ENCODE data around the gene CAPN7.
"Not testable (repeated sequence)": the region's sequence is repeated elsewhere in the genome, so short reads cannot be mapped to it uniquely, and the experiment has no call there.

The CAPN7 gene

DNA sequence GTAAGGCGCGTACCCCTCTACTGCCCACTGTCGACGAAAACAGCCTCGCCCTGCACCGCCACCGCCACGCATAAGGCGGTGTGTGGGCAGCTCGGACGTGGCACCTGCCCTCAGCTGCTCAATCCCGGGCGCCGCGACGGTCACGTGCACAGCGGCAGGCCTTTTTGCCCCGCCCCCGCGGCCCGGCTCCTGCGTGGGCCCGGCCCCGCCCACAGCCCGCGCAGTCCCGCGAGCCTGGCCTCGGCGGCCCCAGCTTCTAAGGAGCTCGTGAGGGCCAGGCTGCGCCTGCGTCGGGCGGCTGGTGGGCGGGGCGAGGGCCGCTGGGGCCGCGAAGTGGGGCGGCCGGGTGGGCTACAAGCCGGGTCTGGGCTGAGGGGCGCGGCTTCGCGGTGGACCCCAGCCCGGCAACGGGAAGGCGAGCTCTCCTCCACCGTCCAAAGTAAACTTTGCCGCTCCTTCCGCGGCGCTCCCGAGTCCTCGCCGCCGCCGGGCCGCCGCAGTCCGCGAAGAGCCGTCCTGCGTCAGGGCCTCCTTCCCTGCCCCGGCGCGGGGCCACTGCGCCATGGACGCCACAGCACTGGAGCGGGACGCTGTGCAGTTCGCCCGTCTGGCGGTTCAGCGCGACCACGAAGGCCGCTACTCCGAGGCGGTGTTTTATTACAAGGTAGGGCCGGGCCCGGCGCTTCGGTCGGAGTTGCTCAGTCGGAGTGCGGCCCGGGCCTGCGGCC is at the start of gene CAPN7:
Gene CAPN7 (plus strand): TSS at position 313 of the 728 bp plus-strand sequence. CDS start 250 bp downstream, at position 563.
- DNase-seq (ENCODE audit: low spot score): peak; percentile 91

DNA sequence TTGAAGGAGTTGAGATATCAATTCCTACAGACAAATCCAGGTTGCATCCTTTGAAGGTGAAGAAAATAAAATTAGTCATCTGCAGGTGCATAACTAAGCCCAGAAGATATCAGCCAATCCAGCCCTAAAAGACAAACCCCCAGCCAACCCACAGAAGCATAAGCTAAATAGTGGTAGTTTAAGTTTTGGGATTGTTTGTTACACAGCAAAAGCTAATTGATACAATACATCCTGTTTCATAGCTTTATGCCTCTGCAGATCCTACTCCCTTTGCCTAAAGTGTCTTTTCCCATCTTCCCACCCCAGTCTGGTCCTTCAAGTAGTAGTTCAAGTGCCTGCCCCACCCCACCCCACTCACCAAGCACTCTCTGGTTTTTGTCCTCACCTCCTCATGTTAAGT is 48.6 kb upstream of the CAPN7 start:
- DNase-seq (ENCODE audit: low spot score): no peak

DNA sequence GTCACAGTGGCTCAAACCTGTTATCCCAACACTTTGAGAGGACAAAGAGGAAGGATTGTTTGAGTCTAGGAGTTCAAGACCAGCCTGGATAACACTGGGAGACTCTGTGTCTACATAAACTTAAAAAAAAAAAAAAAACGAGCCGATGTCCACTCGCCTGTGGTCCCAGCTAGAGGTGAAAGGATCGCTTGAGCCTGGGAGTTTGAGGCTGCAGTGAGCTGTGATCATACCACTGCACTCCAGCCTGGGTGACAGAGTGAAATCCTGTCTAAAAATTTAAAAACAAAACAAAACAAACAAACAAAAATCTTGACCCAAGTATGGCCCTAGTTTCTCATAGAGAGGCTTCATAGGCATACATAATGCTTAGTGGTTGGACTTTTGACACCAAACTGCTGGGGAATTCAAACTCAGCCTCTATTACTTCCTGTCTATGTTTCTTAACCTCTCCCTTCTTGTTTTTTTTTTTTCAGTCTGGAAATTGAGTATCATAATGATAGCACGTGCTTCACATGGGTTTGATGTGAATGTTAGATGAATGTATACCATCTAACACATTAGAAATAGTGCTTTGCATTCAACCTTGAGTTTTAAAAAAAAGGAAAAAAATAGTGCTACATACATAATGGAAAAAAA is 46.4 kb upstream of the CAPN7 start:
- DNase-seq (ENCODE audit: low spot score): no peak

DNA sequence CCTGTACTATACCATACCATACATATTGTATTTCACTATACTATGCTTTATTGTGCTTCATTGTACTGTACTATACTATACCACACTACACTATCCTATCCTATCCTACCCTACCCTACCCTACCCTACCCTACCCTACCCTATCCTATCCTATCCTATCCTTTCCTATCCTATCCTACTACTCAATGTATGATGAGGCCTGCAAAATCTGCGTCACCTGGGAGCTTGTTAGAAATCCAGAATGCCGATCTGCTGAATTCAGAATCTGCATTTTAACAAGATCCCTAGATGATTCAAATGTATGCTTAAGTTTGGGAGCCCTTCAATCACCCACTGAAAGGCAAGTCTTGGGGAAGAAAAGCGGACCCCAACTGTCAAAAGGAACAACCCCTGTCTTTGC is 45.4 kb upstream of the CAPN7 start:
- no peak for DNase-seq (ENCODE audit: low spot score)

DNA sequence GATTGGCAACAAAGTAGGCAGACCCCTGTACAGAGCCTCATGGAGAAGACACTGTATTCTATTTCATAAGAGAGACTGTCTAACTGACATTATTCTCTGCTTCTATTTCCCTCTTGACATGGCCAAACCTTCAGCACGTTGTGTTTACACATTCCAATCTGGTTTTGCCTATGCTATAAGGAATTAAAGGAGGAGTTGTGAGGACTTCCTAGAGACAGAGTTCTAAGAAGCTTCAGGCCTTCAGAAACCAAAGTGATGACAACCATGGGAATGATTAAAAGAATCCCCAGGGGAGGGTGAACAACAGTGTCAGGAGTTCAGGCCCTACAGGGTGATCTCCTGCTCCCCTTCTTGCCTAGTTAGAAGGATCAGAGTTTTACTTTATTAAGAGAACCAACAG is 44.9 kb upstream of the CAPN7 start:
- DNase-seq (ENCODE audit: low spot score): no peak

DNA sequence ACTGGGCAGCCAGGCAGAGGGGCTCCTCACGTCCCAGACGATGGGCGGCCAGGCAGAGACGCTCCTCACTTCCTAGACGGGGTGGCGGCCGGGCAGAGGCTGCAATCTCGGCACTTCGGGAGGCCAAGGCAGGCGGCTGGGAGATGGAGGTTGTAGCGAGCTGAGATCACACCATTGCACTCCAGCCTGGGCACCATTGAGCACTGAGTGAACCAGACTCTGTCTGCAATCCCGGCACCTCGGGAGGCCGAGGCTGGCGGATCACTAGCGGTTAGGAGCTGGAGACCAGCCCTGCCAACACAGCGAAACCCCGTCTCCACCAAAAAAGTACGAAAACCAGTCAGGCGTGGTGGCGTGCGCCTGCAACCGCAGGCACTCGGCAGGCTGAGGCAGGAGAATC is 42.4 kb upstream of the CAPN7 start:
- DNase-seq (ENCODE audit: low spot score): not testable (repeated sequence)

DNA sequence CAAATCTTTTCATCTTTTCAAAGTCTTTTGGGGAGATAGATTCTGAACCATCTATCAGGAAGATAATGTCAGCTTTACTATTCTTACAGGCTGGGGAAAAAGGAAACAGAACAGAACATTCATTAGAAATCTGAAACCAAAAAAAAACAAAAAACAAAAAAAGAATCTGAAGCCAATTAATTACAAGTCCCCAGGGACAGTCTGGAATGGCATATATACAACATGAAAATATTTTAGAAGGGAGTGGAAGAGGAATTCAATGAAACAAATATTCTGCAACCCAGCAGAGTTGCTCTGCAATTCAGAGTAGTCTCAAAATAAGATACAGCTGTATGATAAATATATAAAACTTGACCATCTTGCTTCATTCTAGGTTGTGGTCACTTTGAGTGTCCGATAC is 41.7 kb upstream of the CAPN7 start:
- DNase-seq (ENCODE audit: low spot score): no peak

DNA sequence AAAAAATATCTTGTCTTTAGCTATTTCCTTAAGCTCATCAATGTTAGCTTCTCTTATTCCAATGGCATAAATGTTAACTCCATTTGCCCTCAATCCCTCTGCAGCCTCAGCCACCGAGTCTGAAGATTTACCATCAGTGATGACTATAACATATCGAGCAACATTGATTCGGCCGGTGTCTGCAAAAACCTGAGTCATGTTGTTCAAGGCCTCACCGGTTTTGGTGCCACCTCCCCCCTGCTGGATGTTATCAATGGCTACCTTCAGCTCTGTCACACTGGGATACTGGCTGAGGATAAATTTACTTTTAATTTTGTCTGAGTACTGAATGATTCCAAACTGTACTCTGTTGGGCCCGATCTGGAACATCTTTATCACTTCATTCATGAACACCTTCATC is 41.0 kb upstream of the CAPN7 start:
- DNase-seq (ENCODE audit: low spot score): no peak

DNA sequence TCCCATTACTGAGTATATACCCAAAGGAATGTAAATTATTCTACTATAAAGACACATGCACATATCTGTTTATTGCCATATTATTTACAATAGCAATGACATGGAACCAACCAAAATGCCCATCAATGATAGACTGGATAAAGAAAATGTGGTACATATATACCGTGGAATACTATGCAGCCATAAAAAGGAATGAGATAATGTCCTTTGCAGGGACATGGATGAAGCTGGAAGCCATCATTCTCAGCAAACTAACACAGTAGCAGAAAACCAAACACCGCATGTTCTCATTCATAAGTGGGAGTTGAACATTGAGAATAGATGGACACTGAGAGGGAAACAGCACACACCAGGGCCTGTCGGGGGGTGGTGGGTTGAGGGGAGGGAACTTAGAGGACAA is 39.7 kb upstream of the CAPN7 start:
- not testable (repeated sequence) for DNase-seq (ENCODE audit: low spot score)

DNA sequence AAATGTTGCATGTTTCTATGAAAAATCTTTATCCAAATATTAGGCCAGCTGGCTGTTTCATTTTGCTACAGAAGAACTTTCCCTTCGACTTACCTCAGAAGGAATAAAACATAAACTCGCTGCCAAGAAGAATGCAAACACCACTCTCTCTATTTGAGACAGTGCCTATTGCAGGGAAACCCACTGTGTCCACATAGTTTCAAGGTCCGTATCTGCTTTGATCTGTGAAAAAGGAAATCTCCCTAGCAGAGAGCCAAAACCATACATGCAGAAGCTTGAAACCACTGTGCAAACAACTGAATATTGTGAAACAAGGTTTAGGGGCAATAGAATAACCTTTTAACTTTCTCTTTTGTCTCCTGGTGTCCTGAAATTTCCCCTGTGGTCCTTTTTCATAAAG is 35.0 kb upstream of the CAPN7 start:
- DNase-seq (ENCODE audit: low spot score): peak; percentile 94

DNA sequence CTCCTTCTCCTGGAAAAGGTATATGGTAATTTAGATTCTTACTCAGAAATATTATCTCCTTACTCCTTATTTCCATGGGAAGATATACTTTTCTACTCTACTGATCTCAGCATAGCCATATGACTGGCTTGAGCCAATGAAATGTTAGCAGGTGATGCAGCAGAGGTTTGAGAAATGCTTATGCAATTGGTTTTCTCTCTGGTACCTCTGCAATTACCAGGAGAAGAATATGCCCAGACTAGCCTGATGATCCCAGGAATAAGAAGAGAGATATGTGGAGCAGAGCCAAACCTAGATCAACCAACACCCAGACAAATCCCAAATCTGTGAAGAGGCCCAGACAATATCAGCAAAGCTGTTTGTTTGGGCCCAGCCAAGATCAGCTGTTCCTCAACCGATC is 33.2 kb upstream of the CAPN7 start:
- no peak for DNase-seq (ENCODE audit: low spot score)

DNA sequence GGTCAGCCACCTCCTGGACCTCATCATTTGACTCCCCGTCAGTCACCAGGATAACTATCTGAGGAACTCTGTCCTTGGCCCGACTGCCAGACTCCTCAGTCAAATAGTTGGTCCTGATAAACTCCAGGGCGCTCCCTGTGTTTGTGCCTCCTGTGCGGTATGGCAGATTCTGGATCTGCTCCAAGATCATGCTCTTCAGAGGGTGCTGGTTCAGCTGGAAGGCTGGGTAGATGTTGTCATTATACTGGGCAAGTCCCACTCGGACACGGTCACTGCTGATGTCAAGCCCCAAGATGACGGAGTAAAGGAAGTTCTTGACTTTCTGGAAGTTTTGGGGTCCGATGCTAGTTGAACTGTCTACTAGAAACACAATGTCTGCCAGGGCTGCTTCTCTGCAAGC is 31.1 kb upstream of the CAPN7 start:
- DNase-seq (ENCODE audit: low spot score): no peak

DNA sequence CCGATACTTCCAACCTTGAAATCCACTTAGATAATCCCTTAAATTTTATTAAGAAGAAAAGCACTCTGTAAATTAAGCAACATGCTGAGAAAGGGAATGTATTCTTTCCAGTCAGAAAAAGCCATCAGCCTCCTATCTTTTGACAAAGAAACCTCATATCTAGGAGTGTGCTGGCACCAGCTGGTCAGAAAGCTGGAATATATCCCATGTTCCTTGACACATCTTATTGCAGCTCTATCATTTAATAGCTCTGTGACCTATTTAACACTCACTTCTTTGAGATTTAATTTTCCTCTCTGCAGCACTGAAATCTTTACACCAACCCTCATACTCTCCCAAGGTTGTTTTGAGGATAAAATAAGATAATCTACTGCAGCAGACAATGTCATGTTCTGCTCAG is 30.4 kb upstream of the CAPN7 start:
- DNase-seq (ENCODE audit: low spot score): no peak

DNA sequence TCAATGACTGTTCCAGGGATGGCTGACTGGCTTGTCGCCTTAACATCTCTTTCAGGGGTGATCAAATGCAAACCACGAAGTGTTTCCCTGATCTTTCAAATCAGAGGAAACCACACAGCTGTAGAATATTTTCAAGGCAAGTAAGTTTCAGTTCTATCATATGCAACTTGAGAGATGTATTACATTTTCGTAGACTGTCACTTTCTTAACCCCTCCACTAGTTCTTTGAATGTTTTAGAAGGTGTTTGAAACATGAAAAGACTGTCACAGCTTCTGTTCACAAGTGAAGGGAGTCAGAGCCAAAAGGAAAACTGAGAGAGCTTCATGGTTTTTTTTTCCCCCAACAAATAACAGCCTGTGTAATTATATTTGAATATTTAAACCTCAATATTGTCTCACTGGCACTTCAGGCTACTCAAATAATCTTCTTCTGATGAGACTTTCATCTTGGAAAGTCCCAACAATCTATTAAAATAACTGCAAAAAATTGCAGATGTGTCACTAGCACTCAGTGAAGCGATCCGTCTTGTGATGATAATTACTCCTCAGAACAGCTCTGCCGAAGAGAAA is 25.9 kb upstream of the CAPN7 start:
- no peak for DNase-seq (ENCODE audit: low spot score)

DNA sequence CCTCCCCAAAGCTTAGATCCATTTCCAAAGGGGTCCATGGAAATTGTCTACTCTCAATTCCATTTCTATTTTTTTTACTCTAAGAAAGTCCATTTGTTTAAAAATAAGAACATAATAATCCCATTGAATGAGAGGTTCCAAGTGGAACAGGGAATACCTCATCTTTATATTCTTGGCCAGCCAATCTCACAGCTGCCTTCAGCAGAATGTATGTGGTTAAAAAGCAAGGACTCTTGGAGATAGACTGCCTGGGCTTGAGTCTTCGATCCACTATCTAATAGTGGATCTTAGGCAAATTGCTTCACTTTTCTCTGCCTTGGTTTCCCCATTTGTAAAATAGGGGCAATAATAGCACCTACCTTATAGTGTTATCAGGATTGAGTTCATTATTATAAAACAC is 24.5 kb upstream of the CAPN7 start:
- no peak for DNase-seq (ENCODE audit: low spot score)

DNA sequence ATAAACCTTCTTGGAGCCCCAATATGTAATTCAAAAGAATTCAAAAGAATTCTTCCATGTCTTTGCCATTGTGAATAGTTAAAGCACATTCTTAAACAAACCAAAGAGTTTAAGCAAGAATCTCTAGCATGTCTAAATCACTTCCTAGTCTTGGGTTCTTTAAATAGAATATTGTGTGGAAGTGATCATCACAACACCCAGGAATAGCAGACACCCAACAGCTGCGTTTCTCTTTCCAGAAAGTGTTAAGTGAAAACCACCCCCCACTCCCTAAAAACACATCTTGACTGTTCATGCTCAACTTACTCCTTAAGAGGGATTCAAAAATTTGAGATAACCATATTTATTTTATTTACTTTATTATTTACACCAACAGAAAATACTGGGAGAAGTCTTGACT is 24.1 kb upstream of the CAPN7 start:
- DNase-seq (ENCODE audit: low spot score): no peak

DNA sequence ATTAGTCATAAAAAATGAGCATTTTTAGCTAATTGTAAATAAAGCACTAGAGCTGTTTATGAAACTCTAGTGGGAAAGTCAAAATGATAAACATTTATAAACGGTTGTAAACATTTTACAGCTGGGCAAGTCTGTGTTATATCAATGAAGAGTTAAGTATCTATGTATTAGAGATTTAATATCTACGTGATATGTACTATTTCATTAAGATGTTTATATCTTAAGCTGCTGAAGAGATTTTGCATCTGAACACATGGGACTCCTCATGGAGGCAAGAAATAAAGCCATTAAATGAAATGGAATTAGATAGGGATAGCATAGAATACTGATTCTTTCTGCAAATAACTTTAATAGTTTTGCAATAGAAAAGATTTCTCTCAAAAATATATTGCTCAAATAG is 23.0 kb upstream of the CAPN7 start:
- no peak for DNase-seq (ENCODE audit: low spot score)

DNA sequence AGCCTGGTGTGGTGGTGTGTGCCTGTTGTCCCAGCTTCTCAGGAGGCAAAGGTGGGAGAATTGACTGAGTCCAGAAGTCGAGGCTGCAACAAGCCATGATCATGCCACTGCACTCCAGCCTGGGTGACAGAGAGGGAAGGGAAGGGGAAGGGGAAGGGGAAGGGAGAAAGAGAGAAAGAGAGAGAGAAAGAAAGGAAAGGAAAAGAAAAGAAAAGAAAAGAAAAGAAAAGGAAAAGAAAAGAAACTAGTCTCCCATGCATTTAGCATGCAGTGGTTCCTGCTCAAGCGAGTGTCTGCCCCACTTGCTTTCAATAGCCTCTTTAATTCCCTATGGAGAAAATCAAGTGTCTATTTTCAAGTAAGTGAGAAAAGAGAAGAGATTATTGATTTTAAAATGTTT is 20.6 kb upstream of the CAPN7 start:
- no peak for DNase-seq (ENCODE audit: low spot score)

DNA sequence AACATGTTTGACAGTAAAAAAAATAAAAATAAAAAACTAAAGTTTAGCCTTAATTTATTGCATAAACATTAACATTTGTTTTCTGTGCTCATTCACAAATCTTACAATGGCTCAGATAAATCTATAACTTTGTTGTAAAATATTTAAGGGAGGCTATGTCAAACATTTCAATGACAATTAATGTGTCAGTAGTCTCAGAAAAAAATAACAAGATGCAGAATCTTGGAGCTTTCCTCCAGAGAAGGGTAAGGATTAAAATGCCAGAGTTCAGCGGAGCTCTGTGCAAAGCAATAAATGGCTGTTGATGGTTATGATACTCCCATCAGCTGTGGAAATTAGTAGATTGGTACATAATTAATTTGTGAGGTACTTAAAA is 20.0 kb upstream of the CAPN7 start:
- DNase-seq (ENCODE audit: low spot score): no peak

DNA sequence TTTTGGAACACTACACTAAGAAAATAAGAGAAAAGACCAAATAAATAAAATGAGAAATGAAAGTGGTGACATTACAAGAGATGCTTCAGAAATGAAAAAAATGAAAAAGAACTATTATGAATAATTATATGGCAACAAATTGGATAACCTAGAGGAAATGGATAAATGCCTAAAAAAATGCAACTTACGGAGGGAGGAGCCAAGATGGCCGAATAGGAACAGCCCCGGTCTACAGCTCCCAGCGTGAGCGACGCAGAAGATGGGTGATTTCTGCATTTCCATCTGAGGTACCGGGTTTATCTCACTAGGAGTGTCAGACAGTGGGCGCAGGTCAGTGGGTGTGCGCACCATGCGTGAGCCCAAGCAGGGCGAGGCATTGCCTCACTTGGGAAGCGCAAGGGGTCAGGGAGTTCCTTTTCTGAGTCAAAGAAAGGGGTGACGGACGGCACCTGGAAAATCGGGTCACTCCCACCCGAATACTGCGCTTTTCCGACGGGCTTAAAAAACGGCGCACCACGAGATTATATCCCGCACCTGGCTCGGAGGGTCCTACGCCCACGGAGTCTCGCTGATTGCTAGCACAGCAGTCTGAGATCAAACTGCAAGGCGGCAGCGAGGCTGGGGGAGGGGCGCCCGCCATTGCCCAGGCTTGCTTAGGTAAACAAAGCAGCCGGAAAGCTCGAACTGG is 19.4 kb upstream of the CAPN7 start:
- not testable (repeated sequence) for DNase-seq (ENCODE audit: low spot score)

DNA sequence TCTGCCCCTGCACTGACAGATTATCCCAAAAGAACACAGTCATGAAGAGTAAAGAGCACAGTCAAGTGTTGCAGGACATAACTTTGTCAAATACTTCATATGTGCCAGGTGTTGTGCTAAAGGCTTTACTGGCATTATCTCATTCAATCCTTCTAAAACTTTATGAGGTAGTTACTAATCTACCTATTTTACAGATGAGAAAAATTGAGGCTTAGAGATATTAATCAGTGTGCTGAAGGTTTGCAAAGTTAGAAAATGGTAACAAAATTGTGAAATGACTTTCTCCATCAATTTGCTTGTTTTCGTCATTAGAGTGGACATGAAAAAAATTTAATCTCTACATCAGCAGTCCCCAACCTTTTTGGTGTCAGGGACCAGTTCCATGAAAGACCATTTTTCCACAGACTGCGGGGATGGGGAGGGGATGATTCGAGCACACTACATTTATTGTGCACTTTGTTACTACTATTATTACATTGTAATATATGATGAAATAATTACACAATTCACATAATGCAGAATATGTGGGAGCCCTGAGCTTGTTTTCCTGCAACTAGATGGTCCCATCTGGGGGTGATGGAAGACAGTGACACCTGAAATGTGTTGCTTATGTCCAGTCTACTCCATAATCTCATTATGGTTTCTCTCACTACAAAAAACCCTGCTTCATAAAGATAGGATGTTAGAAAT is 8.6 kb upstream of the CAPN7 start:
- no peak for DNase-seq (ENCODE audit: low spot score)

DNA sequence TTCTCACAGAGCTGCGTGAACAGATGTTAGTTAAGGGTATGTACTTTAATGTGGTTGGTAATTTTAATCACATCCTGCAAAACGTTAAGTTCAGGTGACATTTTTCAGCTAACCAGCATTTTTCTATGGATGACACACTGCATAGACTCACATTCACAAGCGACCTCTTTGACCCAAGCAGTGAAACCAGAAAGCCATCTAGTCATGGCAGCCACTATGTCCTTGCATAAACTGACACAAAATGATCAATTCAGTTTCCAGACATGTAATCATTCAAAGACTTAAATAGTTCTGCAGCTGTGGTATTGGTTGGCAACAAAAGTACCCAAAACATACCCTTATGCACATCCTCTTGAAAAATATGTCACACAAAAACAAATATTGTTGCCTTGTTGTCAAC is 7.4 kb upstream of the CAPN7 start:
- no peak for DNase-seq (ENCODE audit: low spot score)
